ENCODE results near the gene DNAI4.

- no peak for TF ChIP-seq CTCF (optimal IDR thresholded peaks at IDR 0.05 in 1 of 3, IDR thresholded peaks at IDR 0.05 in 1 of 3, conservative IDR thresholded peaks at IDR 0.05 in 1 of 3; ENCODE audit: extremely low read depth in 1 of 3, insufficient read depth in 2 of 3, low read length in 3 of 3)
- no peak for TF ChIP-seq EZH2 (IDR thresholded peaks at IDR 0.05; ENCODE audit: low read length)
Observed at GRCh38 chr1:66937529-66938234, 13.0 kb upstream of the DNAI4 start.
